SU-DHL-6 (cell line): ENCODE data around the gene RADX.

Experiments used
- H2AFZ ChIP-seq: fragments of 200-600 bp; sonication (generic); 2 replicates; pipeline ENCODE4 v1.6.1; 2014; ENCODE audit warnings: low read depth, mild to moderate bottlenecking, moderate library complexity, mixed read lengths, antibody characterized with exemption, low read length; ENCODE audit not compliant: severe bottlenecking
- H3F3A ChIP-seq: fragments of 200-600 bp; shearing (Covaris generic); 2 replicates; pipeline ENCODE4 v1.6.0; 2016; ENCODE audit warnings: antibody characterized with exemption, mild to moderate bottlenecking; ENCODE audit not compliant: insufficient read depth
- H3K27ac ChIP-seq: fragments of 200-600 bp; sonication (generic); 2 replicates; pipeline ENCODE4 v1.5.1; 2016; ENCODE audit warnings: low read depth, mild to moderate bottlenecking, low read length, moderate library complexity, mixed read lengths
- H3K27me3 ChIP-seq: fragments of 200-600 bp; sonication (generic), shearing (Covaris generic); 2 replicates; pipeline ENCODE4 v1.6.0; 2014; ENCODE audit warnings: mild to moderate bottlenecking, low read length
- H3K36me3 ChIP-seq: fragments of 200-600 bp; sonication (generic); 2 replicates; pipeline ENCODE4 v1.6.1; 2014; ENCODE audit warnings: mild to moderate bottlenecking, low read length, mixed read lengths
- H3K4me2 ChIP-seq: fragments of 300-600, 200-600 bp; shearing (Covaris generic), sonication (generic); 2 replicates; pipeline ENCODE4 v1.6.0; 2014; ENCODE audit warnings: low read length, low read depth, mild to moderate bottlenecking; ENCODE audit not compliant: poor library complexity, severe bottlenecking
- H3K4me3 ChIP-seq: fragments of 200-600 bp; sonication (generic); 2 replicates; pipeline ENCODE4 v1.5.1; 2014; ENCODE audit warnings: antibody characterized with exemption, low read length, mild to moderate bottlenecking, mixed read lengths; ENCODE audit not compliant: insufficient read depth, poor library complexity, severe bottlenecking
- H3K79me2 ChIP-seq: fragments of 200-600 bp; sonication (generic); 2 replicates; pipeline ENCODE4 v1.6.1; 2014; ENCODE audit warnings: mild to moderate bottlenecking, low read length, moderate library complexity; ENCODE audit not compliant: insufficient read depth
- H3K9ac ChIP-seq: fragments of 200-600 bp; sonication (generic); 2 replicates; pipeline ENCODE4 v1.7.0; 2014; ENCODE audit warnings: mild to moderate bottlenecking, low read length
- H3K9me2 ChIP-seq: fragments of 200-600 bp; sonication (generic); replicated peaks from 2 replicates; pipeline ENCODE4 v1.6.1; 2014; ENCODE audit warnings: low read length; ENCODE audit not compliant: insufficient read depth
- H3K9me3 ChIP-seq: fragments of 200-600 bp; sonication (generic); 2 replicates; pipeline ENCODE4 v1.6.1; 2014; ENCODE audit warnings: low read length, mixed read lengths; ENCODE audit not compliant: insufficient read depth
- H4K20me1 ChIP-seq: fragments of 200-600 bp; sonication (generic); 2 replicates; pipeline ENCODE4 v1.6.1; 2014; ENCODE audit warnings: low read depth, mild to moderate bottlenecking, antibody characterized with exemption, low read length, moderate library complexity, mixed read lengths
- CTCF ChIP-seq: fragments of 200-600 bp; sonication (generic); IDR thresholded peaks from one replicate; pipeline ENCODE4 v1.5.1; 2017; ENCODE audit warnings: antibody characterized with exemption, mild to moderate bottlenecking, low read length, moderate library complexity; ENCODE audit not compliant: insufficient read depth, poor library complexity, severe bottlenecking
- EZH2phosphoT487 ChIP-seq: fragments of 200-600 bp; sonication (generic), shearing (Covaris generic); conservative IDR thresholded peaks from 2 replicates; pipeline ENCODE4 v1.6.1; 2018; ENCODE audit warnings: mild to moderate bottlenecking, antibody characterized with exemption, low read length, moderate library complexity, mixed read lengths

RADX gene

GRCh38 chrX:106599411-106599810, 12.4 kb upstream of the RADX start:
- Histone ChIP-seq H3K9me3 (no peaks in the 10 kb centered on the region), H3K27me3 (no peaks in the 10 kb centered on the region), H3K36me3 (no peaks in the 10 kb centered on the region), H3K79me2 (no peaks in the 10 kb centered on the region), H4K20me1 (no peaks in the 10 kb centered on the region), H3F3A (no peaks in the 10 kb centered on the region), H3K9me2 (no peaks in the 10 kb centered on the region), H3K4me2 (no peak overlapping the region), H3K4me3 (no peak overlapping the region), H3K9ac (no peak overlapping the region), H3K27ac (no peak overlapping the region), H2AFZ (no peak overlapping the region)
- no peak for TF ChIP-seq CTCF
- no peak for TF ChIP-seq EZH2phosphoT487

GRCh38 chrX:106606571-106606970, 5.2 kb upstream of the RADX start:
- Histone ChIP-seq H3K27me3 (no peaks in the 10 kb centered on the region), H3K9me2 (no peaks in the 10 kb centered on the region), H3K4me2 (no peak overlapping the region), H3K79me2 (no peaks in the 10 kb centered on the region), H3K9ac (no peak overlapping the region), H2AFZ (no peak overlapping the region), H3K9me3 (no peaks in the 10 kb centered on the region), H4K20me1 (no peaks in the 10 kb centered on the region), H3F3A (no peaks in the 10 kb centered on the region), H3K27ac (no peak overlapping the region), H3K36me3 (no peaks in the 10 kb centered on the region), H3K4me3 (no peak overlapping the region)
- TF ChIP-seq CTCF (no peak), EZH2phosphoT487 (no peak)

DNA sequence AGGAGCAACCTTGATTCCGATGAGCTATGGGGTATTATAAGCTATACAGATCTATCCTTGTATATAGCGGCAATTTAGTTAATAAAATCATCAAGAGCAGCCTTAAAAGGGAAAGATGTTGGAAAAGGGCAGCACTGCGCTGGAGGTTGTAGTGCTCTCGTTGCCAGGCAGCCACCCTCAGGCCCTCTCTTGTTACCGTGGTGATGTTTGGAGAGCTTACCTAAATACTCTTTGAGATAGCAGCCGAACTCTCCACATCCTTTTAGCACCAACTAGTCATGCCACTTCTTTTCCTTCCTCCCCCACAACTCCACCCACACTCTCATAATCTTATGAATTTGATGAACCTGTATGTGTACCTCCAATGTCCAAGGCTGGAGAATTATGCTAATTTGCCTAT, 3.8 kb upstream of the RADX start:
- Histone ChIP-seq H3K79me2 (peaks cover 10% of the 10 kb centered on the region), H3K36me3 (no peaks in the 10 kb centered on the region), H3K4me2 (no peak overlapping the region), H3K9ac (no peak overlapping the region), H4K20me1 (no peaks in the 10 kb centered on the region), H3K4me3 (no peak overlapping the region), H3K27me3 (no peaks in the 10 kb centered on the region), H3K9me2 (no peaks in the 10 kb centered on the region), H2AFZ (no peak overlapping the region), H3K9me3 (no peaks in the 10 kb centered on the region), H3F3A (no peaks in the 10 kb centered on the region), H3K27ac (no peak overlapping the region)
- no peak for TF ChIP-seq EZH2phosphoT487
- no peak for TF ChIP-seq CTCF

- Histone ChIP-seq H3K79me2 (peaks cover 42% of the 10 kb centered on the region), H3K4me3 (peak overlapping the region; percentile 41), H3K27me3 (no peaks in the 10 kb centered on the region), H3K9me3 (no peaks in the 10 kb centered on the region), H3K27ac (0 out of 2 replicates have a peak overlapping the region, but pooled peaks have one; percentile 26), H3K36me3 (no peaks in the 10 kb centered on the region), H4K20me1 (no peaks in the 10 kb centered on the region), H2AFZ (peak overlapping the region; percentile 93), H3K4me2 (peak overlapping the region; percentile 79), H3K9ac (peak overlapping the region; percentile 87), H3F3A (no peaks in the 10 kb centered on the region), H3K9me2 (no peaks in the 10 kb centered on the region)
- TF ChIP-seq CTCF (no peak), EZH2phosphoT487 (no peak)
Observed at GRCh38 chrX:106611317-106611678, 480 bp upstream of the RADX start.
